Heart right ventricle (tissue), 16 donors: ENCODE measurements around the gene CFAP61. TPM values are rescaled to one million over a fixed set of nuclear protein-coding genes. Genes with fewer than 3 reads are reported as not detected.

Experiments used
- ATAC-seq, 8 donors: fragments of 200-7000 bp; cut with Tn5 transposase; one replicate each; pipeline ENCODE4 v1.9.1; 2020; ENCODE audit warnings: mild to moderate bottlenecking in 8 of 8, moderate library complexity in 8 of 8, moderate number of reproducible peaks in 1 of 8
- DNase-seq, 2 donors: peaks; one replicate each; pipeline ENCODE4 v3.0.0-alpha.2; 2020
- H3K27ac ChIP-seq, 10 donors: fragments of 200-600 bp; sonication (generic) in 2 of 10; one replicate each; pipeline versions ENCODE4 v1.5.0 to v1.8.0; 2020 to 2022; ENCODE audit warnings: mild to moderate bottlenecking in 3 of 10
- H3K27me3 ChIP-seq, 7 donors: fragments of 200-600 bp; one replicate each; pipeline ENCODE4 v1.8.0; 2021 to 2022; ENCODE audit warnings: mild to moderate bottlenecking in 2 of 7
- H3K36me3 ChIP-seq, 9 donors: fragments of 200-600 bp; sonication (generic) in 1 of 9; one replicate each; pipeline versions ENCODE4 v1.5.0 to v1.8.0; 2020 to 2022; ENCODE audit warnings: mild to moderate bottlenecking in 2 of 9
- H3K4me1 ChIP-seq, 9 donors: fragments of 200-600 bp; sonication (generic) in 1 of 9; one replicate each; pipeline versions ENCODE4 v1.5.0 to v1.8.0; 2020 to 2022; ENCODE audit warnings: mild to moderate bottlenecking in 4 of 9
- H3K4me3 ChIP-seq, 10 donors: fragments of 200-600 bp; sonication (generic) in 2 of 10; one replicate each; pipeline versions ENCODE4 v1.5.0 to v1.8.0; 2020 to 2022; ENCODE audit warnings: mild to moderate bottlenecking in 7 of 10, moderate library complexity in 2 of 10
- H3K9me3 ChIP-seq, 11 donors: fragments of 200-600 bp in 10 of 11; sonication (generic) in 2 of 11; one replicate each; pipeline versions ENCODE4 v1.5.0 to v1.8.0; 2013 to 2022; ENCODE audit warnings: mild to moderate bottlenecking in 2 of 11, control low read depth in 1 of 11, moderate library complexity in 1 of 11
- WGBS, 2 donors: extraction: QIAGEN DNeasy Blood & Tissue Kit; methylation state at CpG; one replicate each; pipeline ENCODE4 v1.1.7; 2013; ENCODE audit warnings: inconsistent platforms in 1 of 2; 5-methylcytosine and 5-hydroxymethylcytosine counted together
- intact Hi-C, 10 donors: fragments of 100-400 bp; cut with DNase I; formaldehyde crosslinking; loops; one replicate each; pipeline versions ENCODE4 v1.11.1 to v1.14.2; 2022
- polyA plus RNA-seq, 2 donors: library from polyadenylated mRNA; stranded (reverse); fragments of 200-250 nt; gene quantifications; one replicate each; pipeline ENCODE4 v1.2.3, GENCODE V29; 2013
- total RNA-seq, 10 donors: library from RNA; stranded (reverse); fragmentation: NEBNext Ultra II Directional in 3 of 10; extraction: Animal tissue kit (Norgen Biotek cat#: 25700) in 3 of 10; gene quantifications; one replicate each; pipeline versions ENCODE4 v1.2.1 to v1.2.4, GENCODE V29; 2021 to 2023
- TF ChIP-seq, protein P1 (sequence below), 9 donors: fragments of 200-600 bp; sonication (generic) in 2 of 9; IDR thresholded peaks; one replicate each; pipeline versions ENCODE4 v1.5.0 to v1.8.0; 2021 to 2022; ENCODE audit warnings: antibody characterized with exemption in 9 of 9, mild to moderate bottlenecking in 5 of 9, moderate library complexity in 1 of 9
- donor health status: Arrhythmogenic right ventricular cardiomyopathy.
- donor health status: ischemic (EF 13 %, LVEDD 7.1; RV severe dilation, severe dysfunction).
- donor health status: healthy with polysubstance abuse.
- donor health status: DM: no; HTN: yes; CAD: no.
- donor health status: DM: no; HTN: no; CAD: no.
- donor health status: ischemic (EF 25% LVEDD 6.9; RV normal size, moderate dysfunction).
- donor health status: ischemic (EF 25% LVEDD 5.7; RV mildly dilated, moderate dysfunction).
- donor health status: healthy.
- donor health status: DM: yes; HTN: yes; CAD: no.
- donor health status: Ischemic cardiomyopathy.
- donor health status: ischemic (EF 35%, LVEDD 5.7; RV mildly dilated, moderate dysfunction).
- donor health status: nonischemic (EF 11% LVEDD 7.7; RV severe dilation, severe dysfunction).
- donor health status: DM: yes; HTN: yes; CAD: no.
- donor health status: PGD.
- donor health status: ischemic (EF 29% LVEDD 5.4; RV normal size, mild dysfunction).
- donor health status: nonischemic (EF 23%, LVEDD 6.1; RV moderate dilation, normal function).

Gene CFAP61
- total and polyA plus RNA-seq, 12 donors = 8.2 to 140 (median 60.6) TPM

DNA sequence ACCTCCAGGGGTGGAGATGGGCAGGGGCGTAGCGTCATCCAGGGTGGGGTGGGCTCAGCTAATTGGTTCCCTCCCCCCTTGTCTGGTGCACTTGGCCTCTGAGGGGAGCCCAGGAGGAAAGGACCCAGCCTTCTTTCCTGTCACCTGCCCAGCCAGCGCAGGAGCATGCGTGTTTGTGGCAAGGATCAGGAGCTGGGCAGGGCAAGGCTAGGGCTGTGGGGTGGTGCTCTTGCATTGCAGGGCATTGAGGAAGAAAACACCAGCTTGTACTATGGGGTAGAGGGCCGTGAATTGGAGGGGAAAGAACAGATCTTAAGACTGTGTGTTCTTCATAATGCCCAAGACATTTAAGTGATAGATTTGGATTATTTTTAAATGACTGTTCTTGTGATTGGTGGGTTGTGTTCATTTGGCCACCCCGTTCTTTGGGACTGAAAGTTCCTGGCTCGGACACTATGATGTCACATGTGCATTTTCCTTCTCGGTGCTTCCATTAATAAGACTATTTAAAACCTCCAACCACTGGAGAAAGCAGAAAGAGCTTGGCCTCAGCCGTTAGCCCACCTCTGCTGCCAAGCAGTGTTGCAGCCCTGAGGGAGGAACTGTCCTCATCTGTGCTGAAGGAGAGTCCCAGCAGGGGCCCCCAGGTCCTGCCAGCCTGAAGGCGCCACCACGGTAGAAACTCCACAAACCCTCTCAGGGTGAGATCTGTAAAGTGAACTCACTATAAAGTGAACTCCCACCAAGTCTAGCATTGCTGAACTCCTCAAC is 179.4 kb downstream of the CFAP61 start:
- peaks cover 0 to 14% (median 10%) of the 10 kb centered on the region in 11 donors for H3K9me3 ChIP-seq
- no peak overlapping the region for H3K4me3 ChIP-seq
- peak overlapping the region in 4 of 10 donors; percentile 21 to 43 (median 29) for H3K27ac ChIP-seq
- no peaks in the 10 kb centered on the region for H3K36me3 ChIP-seq
- TF ChIP-seq, protein P1, sequence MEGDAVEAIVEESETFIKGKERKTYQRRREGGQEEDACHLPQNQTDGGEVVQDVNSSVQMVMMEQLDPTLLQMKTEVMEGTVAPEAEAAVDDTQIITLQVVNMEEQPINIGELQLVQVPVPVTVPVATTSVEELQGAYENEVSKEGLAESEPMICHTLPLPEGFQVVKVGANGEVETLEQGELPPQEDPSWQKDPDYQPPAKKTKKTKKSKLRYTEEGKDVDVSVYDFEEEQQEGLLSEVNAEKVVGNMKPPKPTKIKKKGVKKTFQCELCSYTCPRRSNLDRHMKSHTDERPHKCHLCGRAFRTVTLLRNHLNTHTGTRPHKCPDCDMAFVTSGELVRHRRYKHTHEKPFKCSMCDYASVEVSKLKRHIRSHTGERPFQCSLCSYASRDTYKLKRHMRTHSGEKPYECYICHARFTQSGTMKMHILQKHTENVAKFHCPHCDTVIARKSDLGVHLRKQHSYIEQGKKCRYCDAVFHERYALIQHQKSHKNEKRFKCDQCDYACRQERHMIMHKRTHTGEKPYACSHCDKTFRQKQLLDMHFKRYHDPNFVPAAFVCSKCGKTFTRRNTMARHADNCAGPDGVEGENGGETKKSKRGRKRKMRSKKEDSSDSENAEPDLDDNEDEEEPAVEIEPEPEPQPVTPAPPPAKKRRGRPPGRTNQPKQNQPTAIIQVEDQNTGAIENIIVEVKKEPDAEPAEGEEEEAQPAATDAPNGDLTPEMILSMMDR (IDR thresholded peaks at IDR 0.05) = no peak
- DNase-seq (no peak), ATAC-seq (peak in 6 of 8 donors; percentile 28 to 92 (median 38))
- WGBS, 2 donors = 63 to 70% methylated on average over 11 of the region's 11 CpGs
- peaks cover 0 to 10% (median 0%) of the 10 kb centered on the region in 7 donors for H3K27me3 ChIP-seq
- peaks cover 0 to 15% (median 7%) of the 10 kb centered on the region in 9 donors for H3K4me1 ChIP-seq
- intact Hi-C loops = loop anchor here in 3 of 10 donors (10.0 kb wide), 2 partner anchors 57 to 87 kb away; no protein-coding TSS in a partner anchor

DNA sequence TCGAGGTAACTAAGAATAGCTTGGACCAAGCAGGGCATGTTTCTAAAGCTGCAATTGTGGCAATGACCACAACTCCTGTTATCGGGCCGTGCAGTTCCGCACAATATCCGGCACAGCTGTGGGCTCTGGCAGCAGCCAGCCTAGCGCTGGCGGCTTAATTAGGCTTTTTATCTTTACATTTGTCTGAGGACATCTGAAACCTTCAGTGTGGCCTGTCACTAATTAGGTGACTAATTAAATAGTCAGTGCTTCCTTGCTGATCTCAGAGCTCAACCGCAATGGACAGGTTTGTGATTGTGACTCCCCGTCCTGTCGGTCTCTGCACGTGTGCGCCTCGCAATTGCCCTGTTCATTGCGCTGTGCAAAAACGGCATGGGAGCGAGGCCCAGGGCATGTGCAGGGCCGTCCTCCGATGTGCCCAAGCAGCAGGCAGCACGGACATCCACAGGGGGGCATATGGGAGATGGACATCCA is 180.7 kb downstream of the CFAP61 start:
- Histone ChIP-seq H3K27ac (peak overlapping the region in 1 of 10 donors; percentile 43), H3K4me3 (no peak overlapping the region), H3K9me3 (peaks cover 0 to under 1% (median 0%) of the 10 kb centered on the region in 11 donors), H3K27me3 (peaks cover 0 to 10% (median 0%) of the 10 kb centered on the region in 7 donors), H3K4me1 (peaks cover 0 to 15% (median 7%) of the 10 kb centered on the region in 9 donors), H3K36me3 (no peaks in the 10 kb centered on the region)
- TF ChIP-seq, protein P1 (IDR thresholded peaks at IDR 0.05) = no peak
- intact Hi-C loops = loop anchor here in 3 of 10 donors (10.0 kb wide), 2 partner anchors 58 to 88 kb away; no protein-coding TSS in a partner anchor
- DNase-seq (no peak), ATAC-seq (peak in 7 of 8 donors; percentile 17 to 63 (median 50))
- 70 to 81% methylated on average over 19 of the region's 19 CpGs for WGBS, 2 donors

DNA sequence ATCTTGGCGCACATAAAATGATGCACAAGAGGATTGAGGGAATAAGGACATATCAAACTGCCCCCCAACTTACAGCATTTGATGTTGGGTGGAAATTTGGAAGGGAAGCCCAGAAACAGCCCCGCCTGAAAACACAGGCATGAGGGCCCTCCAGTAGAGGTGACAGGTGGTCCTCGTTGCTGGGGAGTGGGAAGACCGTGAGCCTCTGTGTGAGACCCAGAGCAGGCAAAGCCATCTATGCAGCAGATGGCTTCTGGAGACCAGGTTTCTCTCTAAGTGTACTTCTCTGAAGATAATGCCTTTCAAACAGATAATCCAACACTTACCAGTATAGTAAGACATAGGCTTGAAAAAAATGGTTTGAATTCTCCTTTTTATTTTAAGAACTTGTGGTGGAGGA is 183.3 kb downstream of the CFAP61 start:
- Histone ChIP-seq H3K4me3 (no peak overlapping the region), H3K27me3 (peaks cover 0 to 10% (median 0%) of the 10 kb centered on the region in 7 donors), H3K9me3 (no peaks in the 10 kb centered on the region), H3K27ac (no peak overlapping the region), H3K4me1 (peaks cover 0 to 15% (median 4%) of the 10 kb centered on the region in 9 donors), H3K36me3 (no peaks in the 10 kb centered on the region)
- 81 to 84% methylated on average over 4 of the region's 4 CpGs for WGBS, 2 donors
- no peak for ATAC-seq
- intact Hi-C loops = loop anchor here in 8 of 10 donors (2.0 to 10.0 kb wide), 5 partner anchors 61 to 153 kb away; no protein-coding TSS in a partner anchor
- DNase-seq = no peak
- TF ChIP-seq, protein P1 (IDR thresholded peaks at IDR 0.05) = no peak

DNA sequence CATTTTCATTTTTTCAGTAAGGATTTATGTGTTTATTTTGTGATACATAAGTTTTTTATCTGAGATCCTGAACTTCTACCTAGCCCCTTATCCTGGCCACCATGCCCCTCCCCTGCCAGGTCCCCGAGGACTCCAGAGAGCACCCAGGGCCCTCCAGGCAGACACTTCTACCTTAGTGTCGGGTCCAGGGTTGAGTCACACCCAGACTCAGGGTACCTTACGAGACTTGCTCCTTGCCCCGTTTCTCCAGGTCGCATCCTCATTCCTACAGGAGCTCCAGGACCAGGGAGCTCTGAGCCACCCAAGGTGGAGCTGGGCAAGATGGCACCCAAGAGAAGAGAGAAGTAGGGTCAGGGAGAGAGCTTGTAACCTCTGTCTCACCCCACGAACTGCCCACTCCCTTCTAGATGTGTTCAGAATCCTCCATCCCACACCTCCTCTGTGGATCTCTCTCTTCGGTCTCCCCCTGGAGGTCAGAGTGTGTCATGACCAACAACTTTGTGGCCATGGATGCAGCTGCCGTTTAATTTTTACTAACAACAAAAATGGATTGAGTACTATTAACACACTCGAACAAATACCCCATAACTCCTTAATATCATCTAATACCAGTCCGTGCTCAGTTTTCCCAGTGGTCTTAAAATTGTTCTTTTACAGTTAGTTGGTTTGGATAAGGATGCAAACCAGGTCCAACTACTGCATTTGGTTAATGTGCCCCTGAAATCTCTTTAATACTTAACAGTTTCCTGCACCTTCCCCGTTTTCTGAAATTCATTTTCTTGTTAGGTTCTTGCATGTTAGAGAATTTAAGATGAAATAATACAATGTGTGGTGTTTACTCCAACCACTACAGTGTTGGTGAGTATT is 185.0 kb downstream of the CFAP61 start:
- Histone ChIP-seq H3K27ac (no peak overlapping the region), H3K4me1 (peaks cover 0 to 10% (median 0%) of the 10 kb centered on the region in 9 donors), H3K36me3 (no peaks in the 10 kb centered on the region), H3K4me3 (no peak overlapping the region), H3K27me3 (peaks cover 0 to 9% (median 0%) of the 10 kb centered on the region in 7 donors), H3K9me3 (no peaks in the 10 kb centered on the region)
- ATAC-seq (peak in 7 of 8 donors; percentile 55 to 76 (median 69)), DNase-seq (peak in 1 of 2 donors; percentile 37)
- TF ChIP-seq, protein P1 (IDR thresholded peaks at IDR 0.05) = peak; percentile 52 to 82 (median 71)
- intact Hi-C loops = loop anchor here in 9 of 10 donors (1.0 to 10.0 kb wide), 7 partner anchors 63 to 155 kb away; no protein-coding TSS in a partner anchor
- WGBS, 2 donors = 40 to 43% methylated on average over 11 of the region's 11 CpGs
